C4-2B (cell line): ENCODE data around the gene TRAF3IP1.

Source experiments
- ZFX ChIP-seq: fragments of 450-650 bp; IDR thresholded peaks from 2 replicates; pipeline ENCODE4 v1.6.1; 2017
- TF ChIP-seq, protein P1 (sequence below): fragments of 450-650 bp; conservative IDR thresholded peaks from 2 replicates; pipeline ENCODE4 v1.5.1; 2017; ENCODE audit warnings: mild to moderate bottlenecking

DNA sequence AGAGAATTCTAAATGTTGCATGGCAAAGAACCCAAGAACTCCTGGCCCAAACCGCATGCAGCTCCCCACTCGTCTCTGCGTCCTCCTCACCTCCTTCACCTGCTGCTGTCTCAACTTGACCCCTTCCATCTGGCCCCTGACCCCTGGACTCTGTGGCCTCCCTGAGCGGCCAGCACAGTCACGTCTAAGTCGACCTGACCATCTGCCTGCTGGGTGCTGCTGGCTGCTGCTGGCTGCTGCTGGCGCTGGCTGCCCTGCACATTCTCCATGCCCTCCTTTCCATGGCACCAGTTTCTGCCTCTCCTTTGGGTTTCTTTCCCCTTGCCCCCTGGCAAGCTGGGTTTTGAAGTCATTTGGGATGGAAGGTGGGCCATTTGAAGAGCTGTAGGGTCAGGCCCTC is 76.3 kb downstream of the TRAF3IP1 start:
- TF ChIP-seq, protein P1, sequence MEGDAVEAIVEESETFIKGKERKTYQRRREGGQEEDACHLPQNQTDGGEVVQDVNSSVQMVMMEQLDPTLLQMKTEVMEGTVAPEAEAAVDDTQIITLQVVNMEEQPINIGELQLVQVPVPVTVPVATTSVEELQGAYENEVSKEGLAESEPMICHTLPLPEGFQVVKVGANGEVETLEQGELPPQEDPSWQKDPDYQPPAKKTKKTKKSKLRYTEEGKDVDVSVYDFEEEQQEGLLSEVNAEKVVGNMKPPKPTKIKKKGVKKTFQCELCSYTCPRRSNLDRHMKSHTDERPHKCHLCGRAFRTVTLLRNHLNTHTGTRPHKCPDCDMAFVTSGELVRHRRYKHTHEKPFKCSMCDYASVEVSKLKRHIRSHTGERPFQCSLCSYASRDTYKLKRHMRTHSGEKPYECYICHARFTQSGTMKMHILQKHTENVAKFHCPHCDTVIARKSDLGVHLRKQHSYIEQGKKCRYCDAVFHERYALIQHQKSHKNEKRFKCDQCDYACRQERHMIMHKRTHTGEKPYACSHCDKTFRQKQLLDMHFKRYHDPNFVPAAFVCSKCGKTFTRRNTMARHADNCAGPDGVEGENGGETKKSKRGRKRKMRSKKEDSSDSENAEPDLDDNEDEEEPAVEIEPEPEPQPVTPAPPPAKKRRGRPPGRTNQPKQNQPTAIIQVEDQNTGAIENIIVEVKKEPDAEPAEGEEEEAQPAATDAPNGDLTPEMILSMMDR: no peak
- no peak for TF ChIP-seq ZFX
